ENCODE results near the gene DOHH.
"Not testable (repeated sequence)": the region's sequence is repeated elsewhere in the genome, so short reads cannot be mapped to it uniquely, and the experiment has no call there.

Gene DOHH

GRCh38 chr19:3455960-3456601 lies 44.4 kb downstream of the DOHH start:
- FAIRE-seq (no peak), DNase-seq (ENCODE audit: insufficient read length, low spot score) (no peak)
- no peak for TF ChIP-seq TAF1 (IDR thresholded peaks at IDR 0.05; ENCODE audit: low read depth, low read length)
- no peak for TF ChIP-seq PAX5 (IDR thresholded peaks at IDR 0.05; ENCODE audit: insufficient read depth, low read length, severe bottlenecking)
- no peak for TF ChIP-seq POU2F2 (IDR thresholded peaks at IDR 0.05; ENCODE audit: low read depth, low read length)
- TF ChIP-seq POLR2AphosphoS5 (IDR thresholded peaks at IDR 0.05; ENCODE audit: low read depth, low read length): no peak
- TF ChIP-seq POLR2A (IDR thresholded peaks at IDR 0.05; ENCODE audit: low read depth, low read length): no peak
- no peak for TF ChIP-seq SPI1 (IDR thresholded peaks at IDR 0.05; ENCODE audit: low read depth, low read length)

- TF ChIP-seq POU2F2 (IDR thresholded peaks at IDR 0.05; ENCODE audit: low read depth, low read length) (no peak), POLR2AphosphoS5 (IDR thresholded peaks at IDR 0.05; ENCODE audit: low read depth, low read length) (no peak), SPI1 (IDR thresholded peaks at IDR 0.05; ENCODE audit: low read depth, low read length) (no peak), TAF1 (IDR thresholded peaks at IDR 0.05; ENCODE audit: low read depth, low read length) (no peak), PAX5 (IDR thresholded peaks at IDR 0.05; ENCODE audit: insufficient read depth, low read length, severe bottlenecking) (no peak), POLR2A (IDR thresholded peaks at IDR 0.05; ENCODE audit: low read depth, low read length) (no peak)
- DNase-seq (ENCODE audit: insufficient read length, low spot score) (no peak), FAIRE-seq (no peak)
Observed at GRCh38 chr19:3455393-3455955, 45.0 kb downstream of the DOHH start.

- TF ChIP-seq PAX5 (IDR thresholded peaks at IDR 0.05; ENCODE audit: insufficient read depth, low read length, severe bottlenecking) (no peak), POLR2AphosphoS5 (IDR thresholded peaks at IDR 0.05; ENCODE audit: low read depth, low read length) (no peak), SPI1 (IDR thresholded peaks at IDR 0.05; ENCODE audit: low read depth, low read length) (no peak), POLR2A (IDR thresholded peaks at IDR 0.05; ENCODE audit: low read depth, low read length) (no peak), POU2F2 (IDR thresholded peaks at IDR 0.05; ENCODE audit: low read depth, low read length) (no peak), TAF1 (IDR thresholded peaks at IDR 0.05; ENCODE audit: low read depth, low read length) (no peak)
- DNase-seq (ENCODE audit: insufficient read length, low spot score) (no peak), FAIRE-seq (no peak)
Observed at GRCh38 chr19:3454656-3455392, 45.6 kb downstream of the DOHH start.

- DNase-seq (ENCODE audit: insufficient read length, low spot score) (no peak), FAIRE-seq (no peak)
- TF ChIP-seq POU2F2 (IDR thresholded peaks at IDR 0.05; ENCODE audit: low read depth, low read length) (no peak), SPI1 (IDR thresholded peaks at IDR 0.05; ENCODE audit: low read depth, low read length) (no peak), POLR2AphosphoS5 (IDR thresholded peaks at IDR 0.05; ENCODE audit: low read depth, low read length) (no peak), PAX5 (IDR thresholded peaks at IDR 0.05; ENCODE audit: insufficient read depth, low read length, severe bottlenecking) (no peak), TAF1 (IDR thresholded peaks at IDR 0.05; ENCODE audit: low read depth, low read length) (no peak), POLR2A (IDR thresholded peaks at IDR 0.05; ENCODE audit: low read depth, low read length) (no peak)
Observed at GRCh38 chr19:3453840-3454239, 46.6 kb downstream of the DOHH start.

GRCh38 chr19:3452942-3453214 lies 47.6 kb downstream of the DOHH start:
- DNase-seq (ENCODE audit: insufficient read length, low spot score); FAIRE-seq: not testable (repeated sequence)

GRCh38 chr19:3452171-3452941 lies 48.1 kb downstream of the DOHH start:
- FAIRE-seq (no peak), DNase-seq (ENCODE audit: insufficient read length, low spot score) (no peak)
- TF ChIP-seq POU2F2 (IDR thresholded peaks at IDR 0.05; ENCODE audit: low read depth, low read length) (no peak), SPI1 (IDR thresholded peaks at IDR 0.05; ENCODE audit: low read depth, low read length) (no peak), POLR2A (IDR thresholded peaks at IDR 0.05; ENCODE audit: low read depth, low read length) (no peak), TAF1 (IDR thresholded peaks at IDR 0.05; ENCODE audit: low read depth, low read length) (no peak), POLR2AphosphoS5 (IDR thresholded peaks at IDR 0.05; ENCODE audit: low read depth, low read length) (no peak), PAX5 (IDR thresholded peaks at IDR 0.05; ENCODE audit: insufficient read depth, low read length, severe bottlenecking) (no peak)

- DNase-seq (ENCODE audit: insufficient read length, low spot score) (no peak), FAIRE-seq (no peak)
- TF ChIP-seq SPI1 (IDR thresholded peaks at IDR 0.05; ENCODE audit: low read depth, low read length) (no peak), PAX5 (IDR thresholded peaks at IDR 0.05; ENCODE audit: insufficient read depth, low read length, severe bottlenecking) (no peak), POLR2A (IDR thresholded peaks at IDR 0.05; ENCODE audit: low read depth, low read length) (no peak), TAF1 (IDR thresholded peaks at IDR 0.05; ENCODE audit: low read depth, low read length) (no peak), POU2F2 (IDR thresholded peaks at IDR 0.05; ENCODE audit: low read depth, low read length) (no peak), POLR2AphosphoS5 (IDR thresholded peaks at IDR 0.05; ENCODE audit: low read depth, low read length) (no peak)
Observed at GRCh38 chr19:3451451-3451866, 49.0 kb downstream of the DOHH start.

GRCh38 chr19:3450796-3451411 lies 49.6 kb downstream of the DOHH start:
- FAIRE-seq: no peak
- TF ChIP-seq TAF1 (IDR thresholded peaks at IDR 0.05; ENCODE audit: low read depth, low read length): no peak
- no peak for TF ChIP-seq POLR2AphosphoS5 (IDR thresholded peaks at IDR 0.05; ENCODE audit: low read depth, low read length)
- no peak for TF ChIP-seq POLR2A (IDR thresholded peaks at IDR 0.05; ENCODE audit: low read depth, low read length)
- TF ChIP-seq PAX5 (IDR thresholded peaks at IDR 0.05; ENCODE audit: insufficient read depth, low read length, severe bottlenecking): no peak
- no peak for TF ChIP-seq POU2F2 (IDR thresholded peaks at IDR 0.05; ENCODE audit: low read depth, low read length)
- TF ChIP-seq SPI1 (IDR thresholded peaks at IDR 0.05; ENCODE audit: low read depth, low read length): no peak
- no peak for DNase-seq (ENCODE audit: insufficient read length, low spot score)
